Ascending aorta (tissue), 2 donors: ENCODE data around the gene IL1F10. TPM values are rescaled to one million over a fixed set of nuclear protein-coding genes. Genes with fewer than 3 reads are reported as not detected.

Experiments
- DNase-seq, 2 donors: peaks; one replicate each; pipeline ENCODE4 v3.0.0-alpha.2; 2019; ENCODE audit warnings: low spot score in 2 of 2
- H3K27ac ChIP-seq, 2 donors: fragments of 200-600 bp; sonication (generic); one replicate each; pipeline ENCODE4 v1.5.1; 2016 to 2017; ENCODE audit warnings: mild to moderate bottlenecking in 1 of 2
- H3K27me3 ChIP-seq: fragments of 200-600 bp; sonication (generic); one replicate; pipeline ENCODE4 v1.5.1; 2017
- H3K36me3 ChIP-seq, 2 donors: fragments of 200-600 bp; sonication (generic); one replicate each; pipeline ENCODE4 v1.5.1; 2016
- H3K4me1 ChIP-seq, 2 donors: fragments of 200-600 bp; sonication (generic); one replicate each; pipeline ENCODE4 v1.5.1; 2016 to 2017; ENCODE audit warnings: mild to moderate bottlenecking in 1 of 2
- H3K4me3 ChIP-seq, 2 donors: fragments of 200-600 bp; sonication (generic); one replicate each; pipeline ENCODE4 v1.5.1; 2016 to 2017; ENCODE audit warnings: mild to moderate bottlenecking in 1 of 2
- H3K9me3 ChIP-seq, 2 donors: fragments of 200-600 bp; sonication (generic); one replicate each; pipeline ENCODE4 v1.5.1; 2016
- CTCF ChIP-seq, 3 experiments: fragments of 200-600 bp in 2 of 3; fragments of 450-650 bp in 1 of 3; sonication (generic) in 2 of 3; IDR thresholded peaks; one replicate each; pipeline ENCODE4 v1.5.1; 2016 to 2019; ENCODE audit warnings: antibody characterized with exemption in 3 of 3, mild to moderate bottlenecking in 1 of 3, moderate library complexity in 1 of 3
- intact Hi-C: fragments of 100-400 bp; cut with DNase I; formaldehyde crosslinking; loops from one replicate; pipeline ENCODE4 v1.15.1; 2023
- total RNA-seq: library from RNA; depleted of rRNA; stranded (reverse); fragments of >200 nt; gene quantifications from one replicate; pipeline ENCODE4 v1.1.0, GENCODE V29; 2016

Gene IL1F10
- total RNA-seq, 1 donor from 2014 or later = not detected

GRCh38 chr2:113075600-113075999, 7.8 kb downstream of the IL1F10 start:
- Histone ChIP-seq H3K9me3 (no peaks in the 10 kb centered on the region), H3K36me3 (no peaks in the 10 kb centered on the region), H3K27ac (no peak overlapping the region), H3K4me3 (no peak overlapping the region), H3K27me3 (no peaks in the 10 kb centered on the region), H3K4me1 (no peaks in the 10 kb centered on the region)
- no peak for DNase-seq
- intact Hi-C loops = no loop called here
- TF ChIP-seq CTCF (IDR thresholded peaks at IDR 0.05) = no peak

- intact Hi-C loops = no loop called here
- no peaks in the 10 kb centered on the region for H3K4me1 ChIP-seq
- DNase-seq = no peak
- no peak for TF ChIP-seq CTCF (IDR thresholded peaks at IDR 0.05)
- no peaks in the 10 kb centered on the region for H3K9me3 ChIP-seq
- H3K27ac ChIP-seq = no peak overlapping the region
- H3K4me3 ChIP-seq = no peak overlapping the region
- H3K27me3 ChIP-seq = no peaks in the 10 kb centered on the region
- no peaks in the 10 kb centered on the region for H3K36me3 ChIP-seq
These were observed 9.3 kb downstream of the IL1F10 start for GRCh38 chr2:113076954-113077669.

DNA sequence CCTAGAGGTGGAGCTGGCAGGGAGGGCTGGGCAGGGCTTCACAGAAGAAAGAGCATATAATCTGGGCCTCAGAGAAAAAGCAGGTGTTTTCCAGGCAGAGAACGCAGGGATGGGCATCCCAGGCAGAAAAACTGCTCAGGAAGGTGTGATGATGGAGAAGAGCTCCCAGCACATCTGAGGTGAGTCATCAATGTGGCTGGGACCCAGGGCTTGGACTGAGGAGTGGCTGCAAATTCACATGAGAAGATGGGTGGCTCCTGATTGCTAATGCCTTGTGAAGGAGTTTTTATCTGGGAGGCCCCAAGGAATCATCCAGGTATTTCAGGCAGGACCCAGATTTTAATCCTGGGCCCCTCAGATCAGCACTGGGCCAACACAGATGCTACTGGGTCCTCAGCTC, 10.2 kb downstream of the IL1F10 start:
- H3K9me3 ChIP-seq = no peaks in the 10 kb centered on the region
- H3K36me3 ChIP-seq = no peaks in the 10 kb centered on the region
- DNase-seq = no peak
- H3K27ac ChIP-seq = no peak overlapping the region
- H3K4me3 ChIP-seq = no peak overlapping the region
- intact Hi-C loops = no loop called here
- no peaks in the 10 kb centered on the region for H3K4me1 ChIP-seq
- no peaks in the 10 kb centered on the region for H3K27me3 ChIP-seq
- no peak for TF ChIP-seq CTCF (IDR thresholded peaks at IDR 0.05)

GRCh38 chr2:113078350-113078839, 10.6 kb downstream of the IL1F10 start:
- Histone ChIP-seq H3K27ac (no peak overlapping the region), H3K4me3 (no peak overlapping the region), H3K9me3 (no peaks in the 10 kb centered on the region), H3K4me1 (no peaks in the 10 kb centered on the region), H3K27me3 (no peaks in the 10 kb centered on the region), H3K36me3 (no peaks in the 10 kb centered on the region)
- no peak for DNase-seq
- no peak for TF ChIP-seq CTCF (IDR thresholded peaks at IDR 0.05)
- intact Hi-C loops = no loop called here

DNA sequence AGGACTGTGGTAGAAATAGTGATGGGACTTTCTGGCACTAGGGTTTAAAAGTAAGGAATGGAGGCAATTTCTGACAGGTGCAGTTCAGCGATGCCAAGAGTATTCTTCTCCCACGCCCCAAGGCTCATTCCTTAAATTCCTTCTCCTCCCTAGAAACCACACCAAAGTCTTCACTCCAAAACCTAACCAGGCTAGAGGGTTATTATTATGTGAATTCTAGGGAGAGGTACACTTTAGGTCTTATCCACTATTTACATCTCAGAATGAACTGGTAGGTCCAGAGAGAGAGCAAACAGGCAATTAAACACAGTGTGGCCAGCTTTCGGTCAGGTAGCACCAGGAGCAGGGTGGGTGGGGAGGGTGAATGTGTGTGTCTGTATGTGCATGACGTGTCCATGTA, 11.4 kb downstream of the IL1F10 start:
- Histone ChIP-seq H3K27ac (no peak overlapping the region), H3K4me1 (no peaks in the 10 kb centered on the region), H3K36me3 (no peaks in the 10 kb centered on the region), H3K9me3 (no peaks in the 10 kb centered on the region), H3K4me3 (no peak overlapping the region), H3K27me3 (no peaks in the 10 kb centered on the region)
- intact Hi-C loops = no loop called here
- DNase-seq = no peak
- no peak for TF ChIP-seq CTCF (IDR thresholded peaks at IDR 0.05)
